LNCaP clone FGC (cell line): ENCODE results near the gene ZNF24.

Experiments
- DNase-seq: peaks from one replicate; pipeline ENCODE4 v3.0.0-alpha.2; 2011; ENCODE audit warnings: low read depth
- H3K4me3 ChIP-seq: 2 replicates; pipeline ENCODE4 v1.5.1; 2011; ENCODE audit warnings: mild to moderate bottlenecking, low read depth, low read length, control low read depth
- CTCF ChIP-seq: IDR thresholded peaks from 2 replicates; pipeline ENCODE4 v1.5.1; 2012; ENCODE audit warnings: mild to moderate bottlenecking; ENCODE audit not compliant: control insufficient read depth, insufficient read depth; ENCODE audit errors: extremely low read depth

ZNF24 gene

GRCh38 chr18:35343936-35344735 lies at the start of gene ZNF24:
Gene ZNF24, minus strand, starts transcription at chr18:35344420. Its CDS starts 3,770 bp downstream, at chr18:35340650.
- H3K4me3 ChIP-seq: peak within 1 kb of the TSS; percentile 92
- no peak for TF ChIP-seq CTCF

GRCh38 chr18:35393716-35394115 lies 49.5 kb upstream of the ZNF24 start:
- no peak for DNase-seq
- no peak overlapping the region for H3K4me3 ChIP-seq
- TF ChIP-seq CTCF: no peak

More at GRCh38 chr18:35343936-35344735, at the start of gene ZNF24:
- peak; percentile 85 for DNase-seq

- TF ChIP-seq CTCF: no peak
- DNase-seq: no peak
- no peak overlapping the region for H3K4me3 ChIP-seq
Observed at GRCh38 chr18:35392375-35392774, 48.2 kb upstream of the ZNF24 start.

GRCh38 chr18:35390951-35391700 lies 46.9 kb upstream of the ZNF24 start:
- no peak overlapping the region for H3K4me3 ChIP-seq
- no peak for DNase-seq
- TF ChIP-seq CTCF: no peak

DNA sequence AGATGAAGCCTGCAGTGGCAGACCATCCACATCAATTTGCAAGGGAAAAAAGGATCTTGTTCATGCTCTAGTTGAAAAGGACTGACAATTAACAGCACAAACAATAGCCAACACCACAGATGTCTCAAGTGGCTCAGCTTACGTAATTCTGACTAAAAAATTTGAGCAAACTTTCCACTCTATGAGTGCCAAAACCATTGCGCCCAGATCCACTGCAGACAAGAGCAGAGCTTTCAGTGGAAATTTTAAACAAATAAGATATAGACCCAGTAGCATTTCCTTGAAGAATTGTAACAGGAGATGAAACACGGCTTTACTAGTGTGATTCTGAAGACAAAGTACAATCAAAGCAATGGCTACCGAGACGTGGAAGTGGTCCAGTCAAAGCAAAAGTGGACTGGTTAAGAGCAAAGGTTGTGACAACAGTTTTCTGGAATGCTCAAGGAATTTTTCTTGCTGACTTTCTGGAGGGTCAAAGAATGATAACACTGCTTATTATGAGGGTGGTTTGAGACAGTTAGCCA lies 44.9 kb upstream of the ZNF24 start:
- no peak for TF ChIP-seq CTCF

GRCh38 chr18:35387152-35387571 lies 42.9 kb upstream of the ZNF24 start:
- DNase-seq: no peak
- no peak overlapping the region for H3K4me3 ChIP-seq
- TF ChIP-seq CTCF: peak; percentile 32

More for the DNA sequence above, 44.9 kb upstream of the ZNF24 start:
- H3K4me3 ChIP-seq: no peak overlapping the region
- DNase-seq: no peak
